ENCODE results near the gene TRIM31.

Gene TRIM31, protein sequence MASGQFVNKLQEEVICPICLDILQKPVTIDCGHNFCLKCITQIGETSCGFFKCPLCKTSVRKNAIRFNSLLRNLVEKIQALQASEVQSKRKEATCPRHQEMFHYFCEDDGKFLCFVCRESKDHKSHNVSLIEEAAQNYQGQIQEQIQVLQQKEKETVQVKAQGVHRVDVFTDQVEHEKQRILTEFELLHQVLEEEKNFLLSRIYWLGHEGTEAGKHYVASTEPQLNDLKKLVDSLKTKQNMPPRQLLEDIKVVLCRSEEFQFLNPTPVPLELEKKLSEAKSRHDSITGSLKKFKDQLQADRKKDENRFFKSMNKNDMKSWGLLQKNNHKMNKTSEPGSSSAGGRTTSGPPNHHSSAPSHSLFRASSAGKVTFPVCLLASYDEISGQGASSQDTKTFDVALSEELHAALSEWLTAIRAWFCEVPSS

DNA sequence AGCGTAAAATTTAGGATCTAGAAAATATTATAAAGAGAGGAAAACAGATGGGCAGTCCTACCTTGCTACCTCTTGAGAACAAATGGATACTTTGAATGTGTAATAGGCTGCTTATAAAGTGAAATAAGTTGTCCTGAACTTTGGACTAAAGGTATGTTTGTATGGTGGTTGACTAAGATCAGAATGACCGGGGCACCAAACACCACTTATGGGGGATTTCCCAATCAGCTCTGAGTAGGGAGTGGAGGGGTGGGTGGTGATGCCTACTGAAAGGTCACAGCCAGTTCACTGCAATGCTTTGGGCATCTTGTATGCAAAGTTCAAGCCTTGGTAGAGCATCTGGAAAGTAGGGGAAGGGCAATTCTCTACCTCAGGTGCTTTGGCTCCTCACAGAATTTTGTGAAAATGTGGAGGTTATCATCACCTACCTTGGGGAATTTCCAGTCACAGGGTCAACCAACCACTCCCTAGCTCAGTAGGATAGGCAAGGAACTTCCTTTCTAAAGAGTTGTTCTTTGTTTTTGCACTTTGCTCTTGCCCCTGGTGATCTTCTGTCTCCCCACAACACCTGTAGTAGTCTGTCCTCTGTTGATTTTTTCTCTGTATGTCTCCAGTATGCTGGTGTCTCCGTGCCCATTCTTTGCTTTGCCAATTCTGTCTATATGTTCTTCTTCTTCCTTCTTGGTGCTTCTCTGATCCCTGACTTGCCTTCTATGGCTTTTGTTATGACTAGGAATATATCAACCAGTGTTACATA lies at the start of gene TRIM31:
TSS of gene TRIM31 (minus strand) at position 88 of the 757 bp plus-strand sequence. CDS start 285 bp downstream, outside the sequence.
- DNase-seq (ENCODE audit: low read depth), result no peak

DNA sequence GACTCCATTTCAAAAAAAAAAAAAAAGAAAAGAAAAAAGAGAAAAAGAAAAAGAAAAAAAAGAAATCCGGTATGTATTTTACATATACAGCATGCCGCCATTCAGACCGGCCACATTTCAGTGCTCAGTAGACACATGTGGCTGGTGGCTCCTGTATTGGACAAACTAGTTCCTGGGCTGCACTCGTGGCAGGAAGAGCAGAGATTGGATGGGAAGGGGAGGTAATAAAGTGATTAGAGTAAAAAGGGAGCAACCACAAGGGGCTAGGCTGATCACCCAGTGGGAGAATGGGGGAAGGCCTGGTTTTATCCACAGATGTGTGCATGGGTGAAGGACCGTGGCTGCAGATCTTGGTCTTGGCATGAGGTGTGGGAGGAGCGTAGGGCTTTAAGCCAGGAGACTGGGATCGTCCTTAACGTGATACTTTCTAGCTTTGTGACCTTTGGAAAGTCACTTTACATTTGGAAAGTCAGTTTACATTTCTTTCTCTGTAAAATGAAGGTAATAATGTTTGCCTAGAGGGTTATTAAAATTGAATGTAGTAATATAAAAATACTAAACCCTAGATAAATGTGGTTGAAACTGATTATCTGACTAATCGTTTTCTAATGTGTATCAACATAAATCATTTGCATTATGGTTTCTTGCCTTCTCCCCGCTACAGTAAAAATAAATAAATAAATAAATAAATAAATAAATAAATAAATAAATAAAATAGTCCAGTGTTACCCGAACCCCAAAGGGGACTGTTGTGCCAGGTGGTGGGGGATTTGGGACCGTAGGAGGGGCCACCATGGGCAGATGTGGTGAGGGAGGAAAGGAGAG lies 49.6 kb upstream of the TRIM31 start:
- DNase-seq (ENCODE audit: low read depth), result no peak

DNA sequence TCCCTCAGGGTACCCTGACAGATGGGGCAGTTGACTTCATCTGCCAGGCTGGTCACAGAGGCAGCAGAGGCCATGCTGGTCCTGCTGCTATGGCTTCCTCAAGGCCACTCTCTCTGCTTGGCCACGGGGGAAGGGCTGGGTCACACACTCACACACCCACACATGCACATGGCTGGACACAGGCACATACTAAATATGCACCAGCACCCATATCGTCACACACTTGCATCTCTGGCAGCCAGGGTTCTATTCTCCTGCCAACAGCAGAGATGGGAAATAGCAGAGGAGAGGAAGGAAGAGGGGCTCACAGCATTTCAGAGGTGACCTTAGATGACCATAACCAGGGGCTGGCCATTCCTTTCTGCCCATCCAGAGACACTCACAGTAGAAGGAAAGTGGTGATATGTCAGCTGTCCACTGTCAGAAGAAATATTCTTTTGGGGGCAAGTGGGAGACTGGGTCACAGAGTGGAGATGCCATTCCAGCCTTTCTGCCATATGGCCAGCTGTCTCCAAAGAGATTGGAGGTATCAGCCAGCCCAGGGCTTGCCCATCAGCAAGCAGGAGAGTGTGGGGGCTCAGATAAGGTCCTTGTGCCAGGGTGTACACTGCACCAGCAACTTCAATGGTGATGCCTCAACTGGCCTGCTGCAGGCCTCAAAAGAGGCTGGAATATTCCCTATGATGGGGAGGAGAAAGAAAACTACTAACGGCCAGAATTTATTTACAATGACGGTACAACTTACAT lies 48.1 kb upstream of the TRIM31 start, which contains the start of gene TRIM10:
TSS of gene TRIM10 (minus strand) at position 427 of the 747 bp plus-strand sequence. CDS start at position 74, 353 bp downstream.
- no peak for DNase-seq (ENCODE audit: low read depth)

DNA sequence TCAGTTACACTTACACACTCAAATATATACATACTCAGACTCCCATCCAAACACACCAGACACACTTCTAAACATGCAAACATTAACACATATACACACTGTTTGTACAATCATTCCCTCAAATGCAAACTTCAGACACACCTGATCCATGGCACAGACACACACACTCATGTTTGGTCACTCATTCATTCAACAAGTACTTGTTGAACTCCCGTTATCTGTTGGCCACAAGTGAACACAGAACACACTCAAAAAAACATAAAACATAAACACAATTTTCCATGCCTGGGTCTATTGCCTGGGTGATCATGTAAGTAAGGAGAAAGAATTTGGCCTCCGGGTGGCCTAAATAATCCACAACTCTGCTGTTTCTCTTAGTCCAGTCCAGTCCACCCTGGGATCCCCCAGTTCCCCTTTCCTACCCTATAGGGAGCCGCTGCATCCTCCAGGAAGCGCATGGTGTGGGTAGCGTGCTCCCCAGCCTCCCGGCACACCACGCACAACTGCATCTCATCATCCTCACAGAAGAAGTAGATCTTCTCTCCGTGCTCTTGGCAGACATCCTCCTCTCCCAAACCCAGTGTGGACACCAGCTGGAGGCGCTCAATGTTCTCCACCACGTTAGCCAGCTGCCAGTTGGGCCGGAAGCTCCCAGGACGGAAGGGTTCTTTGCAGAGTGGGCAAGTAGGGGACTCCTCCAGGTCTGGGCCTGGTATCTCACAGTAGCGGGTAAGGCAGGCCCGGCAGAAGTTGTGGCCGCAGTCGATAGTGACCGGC lies 47.3 kb upstream of the TRIM31 start:
- no peak for DNase-seq (ENCODE audit: low read depth)

DNA sequence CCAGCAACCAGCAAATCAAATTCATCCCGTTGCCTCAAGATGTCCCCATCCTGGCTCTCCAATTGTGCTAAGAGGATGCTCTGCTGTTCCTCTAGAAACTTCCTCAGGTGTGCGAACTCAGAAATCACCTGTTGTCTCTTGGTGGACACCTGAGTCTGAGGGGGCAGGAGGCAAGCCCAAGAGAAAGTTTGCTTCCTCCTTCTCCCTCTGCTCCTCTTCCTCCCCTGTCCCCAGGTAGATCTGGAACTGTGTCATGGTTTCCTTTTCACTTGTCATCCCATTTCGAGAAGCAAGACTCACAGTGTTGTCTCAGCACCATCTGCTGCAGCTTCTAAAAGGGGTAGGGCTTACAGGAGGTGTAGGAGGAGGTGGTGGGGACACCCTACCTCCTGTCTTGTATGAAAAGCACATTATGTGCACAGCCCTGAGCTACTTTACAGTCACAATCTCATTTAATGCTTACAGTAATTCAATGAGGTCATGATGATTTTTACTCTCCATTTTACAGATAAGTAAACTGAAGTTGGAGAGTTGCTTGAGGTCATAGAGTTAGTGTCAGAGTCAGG lies 45.7 kb upstream of the TRIM31 start:
- no peak for DNase-seq (ENCODE audit: low read depth)

DNA sequence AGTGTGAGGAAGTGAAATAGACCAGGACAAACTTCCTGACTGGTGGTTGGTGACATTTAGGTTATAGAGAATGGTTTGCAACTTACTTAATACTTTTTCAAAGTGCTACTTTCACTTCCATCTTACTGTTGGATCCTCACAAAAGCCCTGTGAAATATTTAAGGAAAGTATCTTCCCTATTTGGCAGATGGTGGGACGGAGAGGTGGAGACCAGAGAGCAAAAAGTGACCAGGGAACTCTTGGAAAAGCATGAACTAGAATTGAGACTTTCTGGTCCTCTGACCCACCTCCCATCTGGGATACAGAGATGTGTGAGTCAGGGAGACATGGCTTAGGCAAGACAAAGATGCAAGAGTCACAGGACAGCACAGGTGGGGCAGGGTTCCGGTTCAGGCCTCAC lies 45.1 kb upstream of the TRIM31 start:
- DNase-seq (ENCODE audit: low read depth), result no peak

DNA sequence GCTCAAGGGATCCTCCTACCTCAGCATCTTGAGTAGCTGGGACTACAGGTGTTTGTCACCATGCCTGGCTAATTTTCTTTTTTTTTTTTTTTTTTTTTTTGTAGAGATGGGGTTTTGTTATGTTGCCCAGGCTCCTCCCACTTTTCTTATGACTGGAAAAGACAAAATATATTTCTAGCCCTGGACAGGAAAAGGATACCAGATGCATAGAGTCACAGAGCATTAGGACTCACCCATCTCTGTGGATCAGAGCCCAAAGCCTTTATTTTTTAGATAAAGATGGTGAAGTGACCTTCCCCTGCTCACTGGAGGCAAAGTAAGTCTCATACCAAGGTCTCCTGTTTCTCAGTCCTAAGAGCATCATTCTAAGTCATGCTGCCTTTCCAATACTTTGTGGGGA lies 44.7 kb upstream of the TRIM31 start:
- DNase-seq (ENCODE audit: low read depth), result no peak

DNA sequence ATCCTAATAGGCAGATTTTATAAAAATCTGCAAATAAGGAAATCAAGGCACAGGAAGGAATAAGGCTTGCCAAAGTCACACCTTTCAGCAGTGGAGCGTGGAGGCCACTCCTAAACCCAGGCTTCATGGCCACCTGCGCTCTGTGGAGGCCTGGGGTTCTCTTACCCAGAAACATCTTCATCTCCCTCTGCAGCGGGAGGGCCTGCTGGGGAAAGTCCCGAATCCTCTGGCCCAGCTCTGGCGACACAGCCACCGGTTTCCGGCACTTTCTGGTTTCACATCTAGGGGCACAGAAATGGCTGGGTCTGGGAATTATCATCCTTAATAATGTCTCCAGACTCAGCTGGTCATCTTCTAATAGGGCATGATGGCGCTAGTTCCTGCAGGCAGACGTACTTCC lies 43.9 kb upstream of the TRIM31 start:
- DNase-seq (ENCODE audit: low read depth), result no peak

DNA sequence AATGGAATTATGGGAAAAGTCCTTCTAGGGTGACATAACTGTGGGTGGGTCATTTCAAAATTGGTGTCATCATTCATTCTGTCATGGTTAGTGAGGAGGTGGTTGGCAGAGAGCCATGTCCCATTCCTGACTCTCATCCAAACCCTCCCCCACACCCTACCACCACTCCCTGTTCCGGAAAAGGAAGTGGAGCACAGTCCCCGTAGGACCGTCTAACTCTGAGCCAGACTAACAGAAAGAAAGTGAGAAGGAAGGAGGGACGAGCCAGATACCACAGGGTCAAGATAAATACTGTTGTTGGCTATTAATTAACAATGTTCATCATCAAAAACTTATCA lies 43.3 kb upstream of the TRIM31 start:
- no peak for DNase-seq (ENCODE audit: low read depth)

DNA sequence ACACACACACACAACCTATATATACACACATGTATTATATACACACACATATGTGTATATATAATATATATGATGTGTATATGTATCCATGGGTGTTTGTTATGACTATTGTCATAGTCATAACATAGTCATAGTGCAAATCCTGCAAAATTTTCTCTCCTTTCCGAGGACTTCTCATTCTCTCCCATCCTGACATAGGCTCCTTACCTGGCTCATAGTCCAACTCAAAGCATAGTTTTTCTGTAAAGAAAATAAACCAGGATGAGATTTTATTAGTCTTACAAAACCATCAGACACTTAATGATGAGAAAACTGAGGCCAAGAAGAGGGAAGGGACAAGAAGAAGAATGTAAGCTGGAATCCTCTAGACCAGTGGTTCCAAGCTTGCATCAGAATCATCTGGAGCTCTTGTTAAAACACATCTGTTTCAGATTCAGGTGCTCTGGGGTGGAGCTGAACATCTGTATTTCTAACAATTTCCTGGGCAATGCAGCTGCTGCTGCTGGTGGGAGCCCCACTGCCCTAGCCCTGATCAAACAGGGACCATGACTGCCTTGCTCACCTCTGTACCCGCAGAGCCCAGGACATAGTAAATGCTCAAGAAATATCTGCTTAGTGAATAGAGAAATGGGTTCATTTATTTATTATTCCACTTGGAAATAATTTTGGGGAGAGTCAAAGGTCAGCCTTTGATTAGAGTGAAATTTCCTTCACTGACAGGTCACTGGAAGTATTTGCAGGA lies 42.8 kb upstream of the TRIM31 start:
- DNase-seq (ENCODE audit: low read depth), result no peak

DNA sequence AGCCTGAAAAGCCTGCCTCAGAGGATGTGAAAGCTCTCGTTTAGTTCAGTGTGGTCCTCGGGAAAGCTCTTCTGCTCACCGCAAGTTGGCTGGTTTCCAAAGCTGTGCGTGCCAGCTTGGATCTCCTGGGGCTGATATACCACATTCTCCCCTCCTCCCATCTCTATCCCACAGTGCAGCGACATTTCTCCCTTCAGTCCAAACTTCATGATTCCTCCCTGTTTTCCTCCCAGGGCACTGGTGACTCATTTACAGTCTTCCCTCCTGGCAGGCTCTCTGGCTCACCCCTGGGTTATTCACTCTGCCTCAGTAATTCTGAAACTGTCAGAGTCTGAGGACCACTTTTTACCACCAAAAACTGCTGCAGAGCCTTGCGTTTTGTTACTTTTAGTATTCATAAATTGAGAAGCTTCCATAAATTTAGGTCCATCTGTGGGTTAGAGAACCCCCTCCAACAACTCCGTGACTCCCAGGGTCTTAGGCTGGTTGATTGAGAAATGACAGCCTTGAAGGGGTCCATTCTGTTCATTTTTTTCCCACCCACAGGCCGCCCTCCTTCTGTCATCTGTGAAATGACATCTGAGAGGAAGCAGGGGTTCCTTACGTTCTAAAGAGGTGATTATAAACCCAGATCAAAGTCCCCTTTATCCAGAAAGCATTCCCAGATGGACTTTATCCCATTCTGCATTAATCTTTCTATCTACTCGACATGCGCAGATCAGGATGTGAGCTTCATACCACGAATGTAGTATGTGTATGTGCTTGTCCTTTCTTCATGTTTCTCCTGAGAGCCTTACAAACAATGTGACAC lies 42.0 kb upstream of the TRIM31 start:
- DNase-seq (ENCODE audit: low read depth), result no peak

DNA sequence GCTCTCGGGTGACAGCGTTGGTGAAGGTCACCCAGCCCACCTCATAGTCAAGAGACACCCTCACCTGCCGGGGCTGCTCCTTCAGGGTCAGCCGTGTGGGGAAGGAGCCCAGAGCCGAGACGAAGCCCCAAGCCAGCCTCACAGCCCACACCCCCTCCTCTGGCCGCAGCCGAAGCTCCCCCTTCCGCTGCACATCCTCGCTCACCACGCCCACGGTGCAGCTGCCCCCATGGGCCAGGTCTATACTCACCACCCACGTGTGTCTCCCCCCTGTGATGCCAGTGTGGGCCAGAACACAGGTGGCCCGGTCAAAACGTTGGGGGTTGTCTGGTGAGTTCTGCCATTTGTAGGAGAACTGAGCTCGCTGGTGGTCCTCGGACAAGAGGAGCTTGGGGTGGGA lies 41.2 kb upstream of the TRIM31 start:
- no peak for DNase-seq (ENCODE audit: low read depth)

DNA sequence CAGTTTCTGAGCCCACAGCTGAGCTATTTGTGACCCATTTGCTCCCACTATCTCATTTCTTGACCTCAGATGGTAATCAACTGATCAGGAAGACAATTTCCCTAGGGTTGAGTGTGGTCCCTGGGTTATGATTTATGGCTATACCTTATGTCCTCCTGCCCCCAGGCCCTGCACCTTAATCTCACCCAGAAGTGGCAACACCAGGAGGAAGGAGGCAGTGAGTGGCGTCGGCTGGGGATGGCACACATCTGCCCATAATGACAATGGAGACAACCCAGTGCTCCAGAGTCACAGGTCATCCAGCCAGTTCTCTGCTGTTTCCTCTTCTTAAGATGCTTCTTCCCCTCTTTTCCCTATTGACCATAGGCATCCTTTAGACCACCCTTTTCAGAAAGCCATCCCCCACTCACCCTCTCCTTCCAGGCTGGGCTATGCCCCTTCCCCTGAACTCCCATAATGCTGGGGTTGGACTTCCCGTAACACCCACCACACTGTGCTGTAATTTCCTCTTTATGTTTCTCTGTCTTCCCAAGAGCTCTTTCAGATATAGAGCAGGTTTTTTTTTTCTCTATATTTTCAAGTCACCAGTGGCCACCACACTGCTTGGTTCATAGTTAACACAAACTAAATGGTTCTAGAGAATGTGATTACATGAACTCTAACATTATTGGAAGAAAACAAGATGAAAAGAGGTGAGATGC lies 40.2 kb upstream of the TRIM31 start:
- DNase-seq (ENCODE audit: low read depth), result no peak

DNA sequence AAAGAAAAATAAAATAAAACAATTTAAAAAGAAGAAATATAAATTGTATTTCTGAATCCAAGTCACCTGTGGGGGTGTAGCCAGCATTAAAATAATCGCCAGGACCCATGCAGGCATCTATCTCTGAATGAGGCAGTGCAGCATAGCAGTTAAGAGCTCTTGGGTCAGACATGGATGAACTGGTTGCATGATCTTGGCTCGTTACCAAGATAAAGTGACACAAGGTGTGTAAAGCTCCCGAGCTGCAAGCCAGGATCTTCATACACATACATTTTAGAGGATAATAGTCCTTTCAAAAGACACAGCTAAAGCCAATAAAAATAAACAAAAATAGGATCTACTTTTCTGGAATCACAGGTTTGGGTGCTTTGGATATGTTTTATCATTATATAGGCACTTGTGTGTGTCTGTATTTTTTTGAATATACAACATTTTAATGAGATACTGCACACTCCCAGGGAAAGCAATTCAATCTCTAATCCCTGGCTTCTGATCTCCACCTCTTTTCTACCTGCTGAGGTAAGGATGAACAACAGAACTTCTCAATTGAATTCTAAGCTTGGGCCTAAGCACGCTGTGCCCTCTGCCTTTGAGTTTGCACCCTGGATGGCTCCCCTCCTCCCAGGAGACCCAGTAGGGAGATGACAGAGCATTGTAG lies 39.3 kb upstream of the TRIM31 start:
- DNase-seq (ENCODE audit: low read depth), result no peak

DNA sequence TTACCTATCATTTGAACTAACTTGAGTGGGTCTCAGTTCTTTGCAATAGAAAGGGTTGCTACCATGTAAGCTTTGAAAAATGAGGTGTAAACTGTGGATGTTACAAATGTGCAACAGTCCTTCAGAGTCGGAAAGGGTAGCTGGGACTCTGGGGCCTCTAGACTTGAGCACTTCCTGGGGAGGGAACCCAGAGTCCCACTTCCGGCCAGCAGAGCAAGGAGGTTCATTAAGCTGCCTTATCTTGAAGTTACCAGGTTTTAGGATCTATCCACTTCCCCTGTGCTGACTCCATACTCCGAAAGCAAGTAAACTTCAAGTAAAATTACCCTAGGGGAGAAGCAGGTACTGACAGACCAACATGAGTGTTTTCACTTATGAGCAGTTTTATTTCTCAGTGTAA lies 38.7 kb upstream of the TRIM31 start:
- DNase-seq (ENCODE audit: low read depth), result no peak

DNA sequence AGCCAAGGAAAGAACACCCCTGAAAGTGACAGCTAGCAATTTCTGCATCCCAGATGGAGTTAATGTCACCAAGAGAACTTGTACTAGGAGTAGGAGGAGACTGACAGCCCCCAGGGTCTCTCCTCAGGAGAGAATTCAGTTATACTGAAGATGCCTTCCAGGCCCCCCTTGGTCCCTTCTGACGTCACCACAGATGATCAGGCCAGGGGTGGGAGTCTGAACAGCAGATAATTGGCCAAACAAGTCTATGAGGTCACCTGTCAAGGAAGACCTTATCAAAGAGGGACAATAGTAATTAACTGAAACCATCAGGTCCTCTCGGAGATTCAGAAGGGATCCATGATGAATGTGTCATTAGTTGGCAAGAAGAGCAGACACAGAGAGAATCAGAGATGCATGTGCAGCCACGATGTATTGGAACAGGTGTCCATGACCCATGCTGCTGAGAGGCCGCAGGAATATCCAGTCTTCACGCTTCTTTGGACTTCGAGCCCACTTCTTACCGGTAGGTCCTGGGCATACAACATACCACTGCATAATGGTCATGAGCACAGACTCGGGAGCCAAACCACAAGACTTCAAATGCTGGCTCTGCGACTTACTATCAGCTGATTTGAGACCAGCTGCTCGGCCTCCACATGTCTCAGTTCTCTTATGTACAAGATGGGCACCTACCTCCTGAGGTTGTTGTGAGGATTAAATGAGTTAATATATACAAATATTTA lies 37.9 kb upstream of the TRIM31 start:
- no peak for DNase-seq (ENCODE audit: low read depth)

DNA sequence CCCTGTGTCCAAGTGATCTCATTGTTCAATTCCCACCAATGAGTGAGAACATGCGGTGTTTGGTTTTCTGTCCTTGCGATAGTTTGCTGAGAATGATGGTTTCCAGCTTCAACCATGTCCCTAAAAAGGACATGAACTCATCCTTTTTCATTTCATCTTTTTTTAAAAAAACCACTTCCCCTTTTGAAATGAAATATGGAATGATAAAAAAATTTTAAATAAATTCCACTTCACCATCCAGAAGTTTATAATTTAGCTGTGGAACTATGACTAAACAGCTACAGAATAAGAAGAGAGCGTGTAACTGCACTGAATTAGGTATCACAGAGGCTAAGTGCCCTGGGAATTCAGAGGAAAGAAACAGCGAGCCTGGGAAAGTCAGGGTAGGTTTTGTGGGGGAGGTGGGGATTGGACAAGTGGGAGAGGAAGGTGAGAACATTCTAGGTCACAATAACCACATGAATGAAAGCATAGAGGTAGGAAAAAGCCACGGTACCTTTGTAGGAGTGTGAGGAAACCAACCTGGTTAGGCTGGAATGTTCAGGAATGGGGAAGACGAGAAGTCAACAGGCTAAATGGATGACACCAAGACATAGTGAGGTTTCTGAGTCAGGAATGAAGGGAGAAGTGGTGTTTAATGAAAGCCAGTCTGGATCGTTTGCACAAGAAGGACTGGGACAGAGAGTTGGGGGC lies 37.1 kb upstream of the TRIM31 start:
- DNase-seq (ENCODE audit: low read depth), result no peak

Measured in activated T-helper 9 cell treated with anti-CD3 and anti-CD28 coated beads, Interleukin-2, amount 50 U/mL, for 16 hours (primary cell).